HG03135 (cell line): ENCODE measurements around the gene STK11.
"Not testable (repeated sequence)": the region's sequence is repeated elsewhere in the genome, so short reads cannot be mapped to it uniquely, and the experiment has no call there.

ENCODE experiments used
- ATAC-seq: cut with Tn5 transposase; IDR thresholded peaks from one replicate; pipeline ENCODE4 v1.9.1; 2021; ENCODE audit warnings: mild to moderate bottlenecking, moderate library complexity; ENCODE audit not compliant: unreplicated experiment

Gene STK11

GRCh38 chr19:1206150-1206863, 729 bp downstream of the STK11 start:
- ATAC-seq: no peak

- ATAC-seq: no peak
These were observed 1.4 kb downstream of the STK11 start for GRCh38 chr19:1206864-1207450.

DNA sequence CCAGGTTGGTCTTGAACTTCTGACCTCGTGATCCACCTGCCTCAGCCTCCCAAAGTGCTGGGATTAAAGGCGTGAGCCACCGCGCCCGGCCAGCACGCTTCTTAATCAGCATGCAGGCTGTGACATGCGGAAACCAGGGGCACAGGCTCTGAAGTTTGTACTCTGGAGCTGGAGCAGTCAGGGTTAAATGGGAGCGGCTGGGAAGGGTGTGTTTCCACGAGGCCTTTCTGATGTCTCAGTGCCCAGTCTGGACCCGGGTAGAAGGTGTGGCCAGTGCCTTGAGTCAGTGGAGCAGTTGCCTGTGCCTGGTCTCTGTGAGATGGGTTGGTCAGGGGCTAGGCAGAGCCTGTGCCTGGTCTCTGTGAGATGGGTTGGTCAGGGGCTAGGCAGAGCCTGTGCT, 3.3 kb downstream of the STK11 start:
- not testable (repeated sequence) for ATAC-seq

DNA sequence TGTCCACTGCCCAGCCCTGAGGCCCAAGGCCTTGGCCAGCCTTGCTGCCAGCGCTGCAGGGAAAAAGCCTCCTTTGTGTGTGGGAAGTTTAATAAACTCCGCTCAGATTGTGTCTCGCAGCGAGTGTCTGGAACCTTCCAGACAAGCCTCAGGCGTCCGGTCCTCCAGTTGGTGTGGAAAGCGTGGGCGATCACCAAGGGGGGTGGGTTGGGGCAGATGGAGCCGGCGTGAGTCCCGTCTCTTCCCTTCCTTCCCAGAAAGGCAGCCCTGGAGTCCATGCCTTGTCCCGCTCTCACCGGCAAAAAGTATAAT, 4.6 kb downstream of the STK11 start:
- ATAC-seq: no peak

DNA sequence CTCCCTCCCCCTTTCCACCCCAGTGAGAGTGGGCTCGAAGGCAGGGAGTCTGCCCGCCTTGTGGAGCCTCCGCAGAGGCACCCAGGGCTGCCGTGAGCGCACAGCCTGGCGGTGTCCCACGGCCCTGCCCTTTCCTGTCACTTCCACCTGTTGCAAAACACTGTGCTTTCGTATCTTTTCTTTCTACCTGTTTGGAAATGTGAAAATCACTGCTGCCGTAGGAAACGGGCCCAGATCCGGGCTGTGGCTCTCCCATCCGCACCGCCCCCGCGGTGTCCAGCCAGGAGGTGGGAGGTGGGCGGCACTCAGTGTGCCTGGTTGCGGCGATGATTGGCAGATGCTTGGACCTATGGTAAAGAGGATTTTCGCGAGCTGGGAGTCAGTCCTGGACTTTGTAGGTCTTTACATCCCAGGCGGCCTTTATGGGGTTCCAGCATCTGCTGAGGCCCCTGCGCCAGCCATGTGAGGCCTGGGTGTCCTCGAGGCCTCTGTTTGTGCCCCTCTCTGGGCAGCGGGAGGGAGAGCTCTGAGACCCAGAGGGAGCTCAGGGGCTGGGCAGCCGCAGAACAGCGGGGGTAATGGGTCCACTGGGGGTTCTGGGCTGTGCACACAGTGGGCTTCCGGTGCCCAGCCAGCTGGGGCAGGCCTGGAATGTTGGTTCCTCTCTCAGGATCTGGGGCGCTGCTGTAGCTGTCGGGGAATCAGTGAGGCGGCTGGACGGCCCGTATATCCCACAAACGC, 6.1 kb downstream of the STK11 start:
- no peak for ATAC-seq

GRCh38 chr19:1213391-1214286, 8.1 kb downstream of the STK11 start:
- ATAC-seq: no peak

GRCh38 chr19:1214299-1214861, 8.8 kb downstream of the STK11 start:
- ATAC-seq: no peak

DNA sequence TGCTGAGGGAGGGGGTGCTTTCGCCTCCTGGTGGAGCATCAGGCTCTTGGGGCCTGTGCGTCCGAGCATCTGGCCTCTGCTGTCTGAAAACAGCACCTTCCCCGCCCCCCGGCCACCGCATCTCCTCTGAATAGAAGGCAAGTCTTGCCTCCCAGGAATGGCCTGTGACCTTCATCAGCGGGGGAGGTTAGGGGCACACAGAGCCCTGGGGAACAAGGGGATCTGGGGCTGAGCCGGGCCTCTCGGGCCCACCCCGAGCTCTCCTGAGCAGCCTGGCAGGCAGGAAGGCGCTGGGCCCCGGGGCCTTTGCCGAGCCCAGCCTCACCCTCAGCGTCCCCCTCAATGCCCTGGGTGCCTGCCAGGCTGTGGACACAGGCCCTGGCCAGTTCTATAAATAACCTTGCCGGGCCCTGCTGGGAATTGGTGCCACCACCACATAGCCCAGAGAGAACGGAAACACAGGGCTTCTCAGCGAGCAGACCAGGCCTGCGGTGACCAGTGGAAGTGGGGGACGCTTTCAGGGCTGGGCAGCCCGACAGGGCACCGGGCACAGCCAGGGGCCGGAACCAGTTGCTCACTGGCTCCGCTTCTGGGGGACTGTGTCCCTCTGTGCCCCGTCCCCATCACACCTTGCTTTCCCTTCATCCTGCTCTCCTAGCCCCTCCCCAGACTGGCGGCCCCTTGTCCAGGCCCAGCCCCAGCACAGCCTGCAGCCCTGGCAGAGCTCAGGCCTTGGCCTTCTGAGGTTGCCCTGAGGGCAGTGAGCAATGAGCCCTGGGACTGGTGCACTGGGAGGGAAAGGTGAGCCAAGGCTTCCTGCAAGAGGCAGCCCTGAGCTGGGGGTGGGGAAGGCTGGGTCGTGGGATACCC, 9.5 kb downstream of the STK11 start:
- no peak for ATAC-seq

GRCh38 chr19:1216756-1217155, 11.2 kb downstream of the STK11 start:
- no peak for ATAC-seq

- ATAC-seq: no peak
These were observed 11.8 kb downstream of the STK11 start for GRCh38 chr19:1217366-1217765.

- no peak for ATAC-seq
These were observed 13.4 kb downstream of the STK11 start for GRCh38 chr19:1218751-1219567.

GRCh38 chr19:1219786-1220476, 14.4 kb downstream of the STK11 start:
- no peak for ATAC-seq

- ATAC-seq: no peak
These were observed 14.9 kb downstream of the STK11 start for GRCh38 chr19:1220477-1220930.

DNA sequence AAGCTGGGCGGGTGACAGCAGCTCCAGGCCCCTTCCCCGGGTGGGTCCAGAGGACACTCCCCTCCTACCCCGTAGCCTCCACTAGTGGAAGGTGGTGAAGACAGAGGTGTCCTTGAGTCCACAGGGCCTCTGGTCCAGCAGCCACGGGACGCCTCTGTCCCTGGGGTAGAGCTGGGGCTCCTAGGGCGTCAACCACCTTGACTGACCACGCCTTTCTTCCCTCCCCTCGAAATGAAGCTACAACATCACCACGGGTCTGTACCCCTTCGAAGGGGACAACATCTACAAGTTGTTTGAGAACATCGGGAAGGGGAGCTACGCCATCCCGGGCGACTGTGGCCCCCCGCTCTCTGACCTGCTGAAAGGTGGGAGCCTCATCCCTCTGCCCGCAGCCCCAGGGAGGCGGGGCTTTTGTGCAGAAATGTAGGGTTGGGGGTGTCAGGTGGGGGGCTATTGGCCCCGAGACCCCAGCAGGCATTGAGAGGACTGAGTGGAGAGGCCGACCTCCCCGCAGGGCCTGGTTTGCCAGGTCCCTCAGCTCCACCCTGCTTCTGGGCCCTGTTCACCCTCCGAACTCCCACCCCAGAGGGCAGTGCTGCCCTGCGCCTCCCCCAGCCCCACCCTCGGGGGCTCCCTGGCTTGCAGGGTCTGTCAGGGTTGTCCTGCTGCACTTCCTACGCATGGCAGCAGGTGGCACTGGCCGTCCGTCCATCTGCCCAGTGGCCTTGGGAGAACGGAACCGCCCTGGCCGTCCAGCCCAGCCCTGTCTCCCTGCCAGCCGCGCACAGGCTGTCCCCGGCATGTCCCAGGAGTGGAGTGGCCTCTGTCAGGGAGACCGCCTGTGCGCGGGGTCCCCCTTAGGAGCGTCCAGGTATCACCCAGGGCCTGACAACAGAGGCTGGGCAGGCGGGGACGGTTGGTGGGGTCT, 15.7 kb downstream of the STK11 start:
- ATAC-seq: no peak

GRCh38 chr19:1221904-1222255, 16.3 kb downstream of the STK11 start:
- no peak for ATAC-seq

- ATAC-seq: no peak
These were observed 16.8 kb downstream of the STK11 start for GRCh38 chr19:1222394-1222793.

GRCh38 chr19:1223018-1223855, 17.7 kb downstream of the STK11 start:
- ATAC-seq: no peak
